H9 (cell line): ENCODE data around the gene SULF2. TPM values are rescaled to one million over a fixed set of nuclear protein-coding genes. Genes with fewer than 3 reads are reported as not detected.

Experiments used
- DNase-seq: peaks from one replicate; pipeline ENCODE4 v3.0.0-alpha.2; 2017
- H2AFZ ChIP-seq: one replicate; pipeline ENCODE4 v1.6.1; 2013; ENCODE audit warnings: mild to moderate bottlenecking, low read length, control low read depth, moderate library complexity
- H2AK5ac ChIP-seq: 2 replicates; pipeline ENCODE4 v1.6.1; 2013; ENCODE audit warnings: low read length, control low read depth, mixed read lengths; ENCODE audit not compliant: insufficient read length
- H2BK120ac ChIP-seq: one replicate; pipeline ENCODE4 v1.6.1; 2013; ENCODE audit warnings: low read depth, mild to moderate bottlenecking, low read length, control low read depth, inconsistent platforms; ENCODE audit not compliant: poor library complexity, severe bottlenecking
- H2BK12ac ChIP-seq: 2 replicates; pipeline ENCODE4 v1.6.1; 2013; ENCODE audit warnings: low read length, control low read depth, mixed read lengths, low read depth; ENCODE audit not compliant: insufficient read length
- H2BK15ac ChIP-seq: 2 replicates; pipeline ENCODE4 v1.6.1; 2013; ENCODE audit warnings: low read depth, low read length, control low read depth
- H2BK20ac ChIP-seq: one replicate; pipeline ENCODE4 v1.6.1; 2013; ENCODE audit warnings: low read depth, mild to moderate bottlenecking, low read length, control low read depth, inconsistent platforms; ENCODE audit not compliant: poor library complexity, severe bottlenecking
- H2BK5ac ChIP-seq: 2 replicates; pipeline ENCODE4 v1.6.1; 2013; ENCODE audit warnings: low read length, control low read depth, mixed read lengths; ENCODE audit not compliant: insufficient read length
- H3K14ac ChIP-seq: 2 replicates; pipeline ENCODE4 v1.6.1; 2013; ENCODE audit warnings: low read length, control low read depth; ENCODE audit not compliant: insufficient read depth
- H3K18ac ChIP-seq: 2 replicates; pipeline ENCODE4 v1.6.1; 2013; ENCODE audit warnings: low read depth, mild to moderate bottlenecking, mixed read lengths, low read length, control low read depth; ENCODE audit not compliant: insufficient read length
- H3K23ac ChIP-seq: 2 replicates; pipeline ENCODE4 v1.6.1; 2013; ENCODE audit warnings: low read length, control low read depth, mixed read lengths, low read depth; ENCODE audit not compliant: insufficient read length
- H3K23me2 ChIP-seq: 2 replicates; pipeline ENCODE4 v1.6.1; 2013; ENCODE audit warnings: low read depth, mild to moderate bottlenecking, mixed read lengths, low read length, control low read depth; ENCODE audit not compliant: insufficient read length, poor library complexity, severe bottlenecking
- H3K27ac ChIP-seq: 2 replicates; pipeline ENCODE4 v1.5.1; 2013; ENCODE audit warnings: low read length, control low read depth, mixed read lengths, low read depth; ENCODE audit not compliant: insufficient read length
- H3K27me3 ChIP-seq: 2 replicates; pipeline ENCODE4 v1.6.1; 2013; ENCODE audit warnings: low read length, control low read depth, inconsistent platforms; ENCODE audit not compliant: insufficient read depth
- H3K4ac ChIP-seq: 2 replicates; pipeline ENCODE4 v1.6.1; 2013; ENCODE audit warnings: low read depth, mild to moderate bottlenecking, control low read depth, inconsistent platforms, low read length, moderate library complexity
- H3K4me1 ChIP-seq: 2 replicates; pipeline ENCODE4 v1.6.1; 2013; ENCODE audit warnings: low read length, control low read depth, inconsistent platforms; ENCODE audit not compliant: insufficient read depth
- H3K4me2 ChIP-seq: 2 replicates; pipeline ENCODE4 v1.6.1; 2013; ENCODE audit warnings: low read length, control low read depth, mixed read lengths; ENCODE audit not compliant: insufficient read length, insufficient read depth
- H3K56ac ChIP-seq: 2 replicates; pipeline ENCODE4 v1.6.1; 2013; ENCODE audit warnings: low read depth, mild to moderate bottlenecking, mixed read lengths, low read length, control low read depth; ENCODE audit not compliant: insufficient read length
- H3K79me1 ChIP-seq: 2 replicates; pipeline ENCODE4 v1.6.1; 2013; ENCODE audit warnings: low read depth, mild to moderate bottlenecking, moderate library complexity, low read length, control low read depth, inconsistent platforms; ENCODE audit not compliant: insufficient read depth, poor library complexity, severe bottlenecking
- H3K79me2 ChIP-seq: 2 replicates; pipeline ENCODE4 v1.6.1; 2013; ENCODE audit warnings: low read length, control low read depth, inconsistent platforms; ENCODE audit not compliant: insufficient read depth
- H3K9ac ChIP-seq: 2 replicates; pipeline ENCODE4 v1.6.1; 2013; ENCODE audit warnings: low read length, control low read depth, mixed read lengths; ENCODE audit not compliant: insufficient read length; ENCODE audit errors: extremely low read depth
- H3K9me3 ChIP-seq: one replicate; pipeline ENCODE4 v1.6.1; 2013; ENCODE audit warnings: low read depth, low read length, inconsistent platforms; ENCODE audit not compliant: control insufficient read depth
- H3T11ph ChIP-seq: one replicate; pipeline ENCODE4 v1.6.1; 2013; ENCODE audit warnings: mild to moderate bottlenecking, low read length, control low read depth, inconsistent platforms
- H4K20me1 ChIP-seq: one replicate; pipeline ENCODE4 v1.6.1; 2013; ENCODE audit not compliant: control insufficient read depth, insufficient read length, insufficient read depth
- H4K5ac ChIP-seq: 2 replicates; pipeline ENCODE4 v1.6.1; 2013; ENCODE audit warnings: low read depth, mild to moderate bottlenecking, mixed read lengths, low read length, control low read depth; ENCODE audit not compliant: insufficient read length
- H4K8ac ChIP-seq: replicated peaks from 2 replicates; pipeline ENCODE4 v1.6.1; 2013; ENCODE audit warnings: low read length, control low read depth, mixed read lengths, low read depth; ENCODE audit not compliant: insufficient read length
- H4K91ac ChIP-seq: 2 replicates; pipeline ENCODE4 v1.6.1; 2013; ENCODE audit warnings: low read depth, mild to moderate bottlenecking, moderate library complexity, mixed read lengths, low read length, control low read depth; ENCODE audit not compliant: insufficient read length
- H3K27ac Mint-ChIP-seq, 3 experiments: 2 replicates in 2 of 3; 3 replicates in 1 of 3; pipeline ENCODE4 v1.8.0; 2020 to 2021; ENCODE audit warnings: mixed read lengths in 3 of 3, mild to moderate bottlenecking in 1 of 3, moderate library complexity in 1 of 3
- H3K27me3 Mint-ChIP-seq: 2 replicates; pipeline ENCODE4 v1.8.0; 2021; ENCODE audit warnings: low read depth, mild to moderate bottlenecking, moderate library complexity, mixed read lengths
- H3K36me3 Mint-ChIP-seq, 3 experiments: 2 replicates in 2 of 3; 3 replicates in 1 of 3; pipeline ENCODE4 v1.8.0; 2020 to 2021; ENCODE audit warnings: low read depth in 3 of 3, mixed read lengths in 3 of 3; ENCODE audit not compliant: insufficient read depth in 1 of 3
- H3K4me1 Mint-ChIP-seq, 2 experiments: 2 replicates each; pipeline ENCODE4 v1.8.0; 2020; ENCODE audit warnings: mixed read lengths in 2 of 2
- H3K4me3 Mint-ChIP-seq, 2 experiments: 2 replicates in 1 of 2; 3 replicates in 1 of 2; pipeline ENCODE4 v1.8.0; 2020 to 2021; ENCODE audit warnings: mild to moderate bottlenecking in 2 of 2, mixed read lengths in 2 of 2, moderate library complexity in 1 of 2
- H3K9me3 Mint-ChIP-seq, 2 experiments: 2 replicates in 1 of 2; 3 replicates in 1 of 2; pipeline ENCODE4 v1.8.0; 2020; ENCODE audit warnings: mild to moderate bottlenecking in 2 of 2, mixed read lengths in 2 of 2, moderate library complexity in 1 of 2
- WGBS: extraction: QIAGEN DNeasy Blood & Tissue Kit; methylation state at CpG from one replicate; pipeline ENCODE4 v1.1.7; 2013; ENCODE audit warnings: missing lambda C conversion rate, low lambda C conversion rate, mixed read lengths; ENCODE audit not compliant: insufficient read length; ENCODE audit errors: extremely low coverage; 5-methylcytosine and 5-hydroxymethylcytosine counted together
- total RNA-seq: library from RNA; stranded (reverse); gene quantifications from 2 replicates; pipeline ENCODE4 v1.2.1, GENCODE V29; 2021
- TF ChIP-seq, protein P1 (sequence below): fragments of 200-600 bp; sonication (generic); conservative IDR thresholded peaks from 3 replicates; pipeline ENCODE4 v1.8.0; 2021; ENCODE audit warnings: antibody characterized with exemption, mild to moderate bottlenecking

The SULF2 gene
- total RNA-seq, 1 experiment from 2014 or later: 31.2 TPM

DNA sequence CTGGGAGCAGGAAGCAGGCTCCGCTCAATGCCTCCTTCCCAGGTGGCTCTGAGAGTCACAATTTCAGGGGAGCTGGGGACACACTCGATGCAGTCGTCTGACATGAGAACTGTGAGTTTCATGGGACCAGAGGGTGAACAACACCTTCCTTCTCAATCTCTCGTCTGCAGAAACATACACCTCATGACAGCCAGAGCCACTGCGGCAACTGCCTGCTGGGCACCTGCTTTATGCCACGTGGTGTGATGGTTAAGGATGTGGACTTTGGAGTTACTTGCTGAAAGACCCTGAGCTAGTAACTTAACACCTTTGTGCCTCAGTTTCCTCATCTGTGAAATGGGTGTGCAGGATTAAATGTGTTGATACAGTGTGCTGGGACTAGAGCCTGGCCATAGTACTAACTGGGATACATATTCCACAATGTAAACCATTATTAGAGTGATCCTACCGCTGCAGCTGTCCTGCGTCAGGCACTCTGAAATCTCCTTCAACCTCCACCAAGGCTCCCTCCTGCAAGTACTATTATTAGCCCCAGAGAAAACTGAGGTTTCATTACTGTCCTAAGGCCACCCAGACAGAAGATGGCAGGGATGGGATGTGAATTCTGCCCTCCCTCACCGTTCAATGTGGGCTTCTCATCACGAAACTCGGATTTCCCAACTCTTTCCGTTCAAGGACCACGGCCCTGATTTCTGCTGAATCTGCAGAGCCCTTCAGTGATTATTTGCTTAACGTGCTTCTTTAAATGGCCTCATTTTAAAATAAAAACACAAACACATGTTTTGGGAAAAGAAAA, 24.4 kb downstream of the SULF2 start:
- H3K18ac ChIP-seq: no peak overlapping the region
- no peak overlapping the region; the same call in 1 of the 2 replicates for H2BK15ac ChIP-seq
- no peak overlapping the region for H4K8ac ChIP-seq
- H2AK5ac ChIP-seq: no peak overlapping the region
- H3K4me3 Mint-ChIP-seq: no peak overlapping the region
- H3K56ac ChIP-seq: no peak overlapping the region
- H3K27me3 Mint-ChIP-seq: no peaks in the 10 kb centered on the region; the same call in 1 of the 2 replicates
- H3T11ph ChIP-seq: no peak overlapping the region
- H4K20me1 ChIP-seq: no peaks in the 10 kb centered on the region
- H3K79me2 ChIP-seq: no peaks in the 10 kb centered on the region
- no peaks in the 10 kb centered on the region for H3K27me3 ChIP-seq
- no peak overlapping the region for H4K91ac ChIP-seq
- H3K4me2 ChIP-seq: no peak overlapping the region
- H4K5ac ChIP-seq: no peak overlapping the region
- no peak overlapping the region for H2BK20ac ChIP-seq
- H3K23ac ChIP-seq: no peak overlapping the region
- H2BK12ac ChIP-seq: no peak overlapping the region
- no peak overlapping the region for H2BK5ac ChIP-seq
- H3K79me1 ChIP-seq: no peaks in the 10 kb centered on the region
- H3K36me3 Mint-ChIP-seq: peaks cover 4 to 6% (median 5%) of the 10 kb centered on the region in 3 experiments; a peak in 3 of 7 replicates
- DNase-seq: no peak
- WGBS: no CpG with 5 or more reads among the region's 14 CpGs
- no peak overlapping the region for H3K9ac ChIP-seq
- no peak overlapping the region for H2BK120ac ChIP-seq
- no peaks in the 10 kb centered on the region for H3K4me1 ChIP-seq
- H2AFZ ChIP-seq: no peak overlapping the region
- H3K23me2 ChIP-seq: no peaks in the 10 kb centered on the region
- no peak overlapping the region for H3K27ac ChIP-seq
- H3K27ac Mint-ChIP-seq: peak overlapping the region in 2 of 3 experiments; percentile 36 to 49; a peak in 2 of 7 replicates
- TF ChIP-seq, protein P1, sequence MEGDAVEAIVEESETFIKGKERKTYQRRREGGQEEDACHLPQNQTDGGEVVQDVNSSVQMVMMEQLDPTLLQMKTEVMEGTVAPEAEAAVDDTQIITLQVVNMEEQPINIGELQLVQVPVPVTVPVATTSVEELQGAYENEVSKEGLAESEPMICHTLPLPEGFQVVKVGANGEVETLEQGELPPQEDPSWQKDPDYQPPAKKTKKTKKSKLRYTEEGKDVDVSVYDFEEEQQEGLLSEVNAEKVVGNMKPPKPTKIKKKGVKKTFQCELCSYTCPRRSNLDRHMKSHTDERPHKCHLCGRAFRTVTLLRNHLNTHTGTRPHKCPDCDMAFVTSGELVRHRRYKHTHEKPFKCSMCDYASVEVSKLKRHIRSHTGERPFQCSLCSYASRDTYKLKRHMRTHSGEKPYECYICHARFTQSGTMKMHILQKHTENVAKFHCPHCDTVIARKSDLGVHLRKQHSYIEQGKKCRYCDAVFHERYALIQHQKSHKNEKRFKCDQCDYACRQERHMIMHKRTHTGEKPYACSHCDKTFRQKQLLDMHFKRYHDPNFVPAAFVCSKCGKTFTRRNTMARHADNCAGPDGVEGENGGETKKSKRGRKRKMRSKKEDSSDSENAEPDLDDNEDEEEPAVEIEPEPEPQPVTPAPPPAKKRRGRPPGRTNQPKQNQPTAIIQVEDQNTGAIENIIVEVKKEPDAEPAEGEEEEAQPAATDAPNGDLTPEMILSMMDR: no peak
- H3K4ac ChIP-seq: no peak overlapping the region
- H3K14ac ChIP-seq: no peak overlapping the region
- H3K9me3 Mint-ChIP-seq: no peaks in the 10 kb centered on the region
- no peaks in the 10 kb centered on the region for H3K9me3 ChIP-seq
- H3K4me1 Mint-ChIP-seq: peaks cover 56 to 77% of the 10 kb centered on the region in 2 experiments
